Effector memory CD8-positive, alpha-beta T cell (primary cell): ENCODE measurements around the gene KIF1B.
"Not testable (repeated sequence)": the region's sequence is repeated elsewhere in the genome, so short reads cannot be mapped to it uniquely, and the experiment has no call there.

ENCODE experiments used
- ATAC-seq: fragments of 150-1000 bp; cut with Tn5 transposase; replicated peaks from 2 replicates; pipeline ENCODE4 v1.10.0; 2021; ENCODE audit warnings: mild to moderate bottlenecking, moderate library complexity
- DNase-seq, 3 experiments: peaks; one replicate each; pipeline ENCODE4 v3.0.0; 2021
- H3K27ac Mint-ChIP-seq, 2 donors: one replicate each; pipeline ENCODE4 v1.8.0; 2022; ENCODE audit warnings: mild to moderate bottlenecking in 2 of 2, mixed read lengths in 2 of 2, moderate library complexity in 2 of 2
- H3K27me3 Mint-ChIP-seq, 2 donors: one replicate each; pipeline ENCODE4 v1.8.0; 2022; ENCODE audit warnings: mixed read lengths in 2 of 2
- H3K36me3 Mint-ChIP-seq: one replicate; pipeline ENCODE4 v1.8.0; 2022; ENCODE audit warnings: mild to moderate bottlenecking, moderate library complexity, mixed read lengths; ENCODE audit not compliant: insufficient read depth
- H3K4me1 Mint-ChIP-seq, 2 donors: one replicate each; pipeline ENCODE4 v1.8.0; 2022; ENCODE audit warnings: low read depth in 2 of 2, mixed read lengths in 2 of 2
- H3K4me3 Mint-ChIP-seq, 2 donors: one replicate each; pipeline ENCODE4 v1.8.0; 2022; ENCODE audit warnings: mild to moderate bottlenecking in 2 of 2, mixed read lengths in 2 of 2, moderate library complexity in 2 of 2
- H3K9me3 Mint-ChIP-seq, 2 donors: one replicate each; pipeline ENCODE4 v1.8.0; 2022; ENCODE audit warnings: mixed read lengths in 2 of 2

KIF1B gene

DNA sequence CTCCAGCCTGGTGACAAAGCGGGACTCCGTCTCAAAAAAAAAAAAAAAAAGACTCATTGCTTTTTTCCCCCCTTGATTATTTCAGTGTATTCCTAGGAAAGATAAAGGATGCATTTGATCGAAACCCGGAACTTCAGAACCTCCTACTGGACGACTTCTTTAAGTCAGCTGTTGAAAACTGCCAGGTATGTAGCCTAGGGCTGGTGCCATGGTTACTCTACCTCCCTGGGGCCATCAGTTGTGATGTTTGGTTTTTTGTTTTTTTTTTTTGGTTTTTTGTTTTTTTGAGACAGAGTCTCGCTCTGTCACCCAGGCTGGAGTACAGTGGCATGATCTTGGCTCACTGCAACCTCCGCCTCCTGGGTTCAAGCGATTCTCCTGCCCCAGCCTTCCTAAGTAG, 208.4 kb downstream of the KIF1B start:
- not testable (repeated sequence) for H3K27ac Mint-ChIP-seq, H3K4me3 Mint-ChIP-seq, DNase-seq, H3K27me3 Mint-ChIP-seq, H3K9me3 Mint-ChIP-seq, H3K4me1 Mint-ChIP-seq, ATAC-seq
- peaks cover 63% of the 10 kb centered on the region for H3K36me3 Mint-ChIP-seq

DNA sequence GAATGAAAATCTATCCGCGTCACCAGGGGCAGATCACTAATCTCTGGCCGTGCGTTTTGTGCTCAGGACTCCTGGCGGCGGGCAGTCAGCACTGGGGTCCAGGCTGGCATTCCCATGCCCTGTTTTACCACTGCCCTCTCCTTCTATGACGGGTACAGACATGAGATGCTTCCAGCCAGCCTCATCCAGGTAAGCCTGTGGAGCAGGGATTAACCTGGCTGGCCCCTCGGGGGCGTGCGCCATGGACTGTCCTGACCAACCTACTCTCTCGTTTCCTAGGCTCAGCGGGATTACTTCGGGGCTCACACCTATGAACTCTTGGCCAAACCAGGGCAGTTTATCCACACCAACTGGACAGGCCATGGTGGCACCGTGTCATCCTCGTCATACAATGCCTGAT, 209.0 kb downstream of the KIF1B start:
- Mint-ChIP-seq H3K36me3 (peaks cover 57% of the 10 kb centered on the region), H3K27me3 (no peaks in the 10 kb centered on the region), H3K4me3 (no peak overlapping the region), H3K4me1 (no peaks in the 10 kb centered on the region), H3K27ac (peak overlapping the region in 1 of 2 donors; percentile 16), H3K9me3 (no peaks in the 10 kb centered on the region)
- no peak for ATAC-seq
- no peak for DNase-seq

DNA sequence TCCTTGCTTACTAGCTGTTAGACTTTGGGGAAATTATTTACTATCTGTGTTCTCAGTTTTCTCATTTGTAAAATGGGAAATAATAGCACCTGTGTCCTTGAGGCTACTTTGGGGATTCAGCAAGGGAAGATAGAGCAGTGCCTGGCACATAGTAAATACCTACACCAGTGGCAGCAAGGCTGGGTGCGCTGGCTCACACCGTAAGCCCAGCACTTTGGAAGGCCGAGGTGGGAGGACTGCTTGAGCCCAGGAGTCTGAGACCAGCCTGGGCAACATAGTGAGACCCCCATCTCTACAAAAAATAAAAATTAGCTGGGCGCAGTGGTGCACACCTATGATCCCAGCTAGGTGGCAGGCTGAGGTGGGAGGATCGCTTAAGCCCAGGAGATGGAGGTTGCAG, 211.3 kb downstream of the KIF1B start:
- no peak overlapping the region for H3K4me3 Mint-ChIP-seq
- peaks cover 45% of the 10 kb centered on the region for H3K36me3 Mint-ChIP-seq
- no peaks in the 10 kb centered on the region for H3K9me3 Mint-ChIP-seq
- H3K4me1 Mint-ChIP-seq: no peaks in the 10 kb centered on the region
- no peaks in the 10 kb centered on the region for H3K27me3 Mint-ChIP-seq
- DNase-seq (no peak), ATAC-seq (no peak)
- H3K27ac Mint-ChIP-seq: no peak overlapping the region

DNA sequence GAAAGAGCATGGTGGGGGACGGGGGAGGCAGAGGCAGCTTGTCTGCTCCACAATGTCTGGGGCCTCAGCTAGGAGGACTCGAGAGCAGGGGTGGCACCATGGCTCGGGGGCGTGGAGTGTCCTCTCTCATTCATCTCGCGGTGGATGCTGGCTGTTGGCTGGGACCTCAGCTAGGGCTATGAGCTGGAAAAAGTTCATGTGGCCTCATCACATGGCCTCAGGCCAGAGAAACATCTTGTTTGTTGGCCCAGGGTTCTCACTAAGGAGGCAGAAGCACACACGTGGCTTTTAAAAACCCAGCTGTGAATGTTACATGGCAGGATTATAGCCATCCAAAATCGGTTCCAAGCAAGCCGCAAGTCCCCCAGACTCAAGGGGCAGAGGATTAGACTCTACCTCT, 213.7 kb downstream of the KIF1B start:
- Mint-ChIP-seq H3K4me1 (peaks cover 2 to 3% of the 10 kb centered on the region in 2 donors), H3K9me3 (no peaks in the 10 kb centered on the region), H3K4me3 (no peak overlapping the region), H3K27me3 (no peaks in the 10 kb centered on the region), H3K27ac (no peak overlapping the region), H3K36me3 (peaks cover 25% of the 10 kb centered on the region)
- ATAC-seq (no peak), DNase-seq (no peak)

DNA sequence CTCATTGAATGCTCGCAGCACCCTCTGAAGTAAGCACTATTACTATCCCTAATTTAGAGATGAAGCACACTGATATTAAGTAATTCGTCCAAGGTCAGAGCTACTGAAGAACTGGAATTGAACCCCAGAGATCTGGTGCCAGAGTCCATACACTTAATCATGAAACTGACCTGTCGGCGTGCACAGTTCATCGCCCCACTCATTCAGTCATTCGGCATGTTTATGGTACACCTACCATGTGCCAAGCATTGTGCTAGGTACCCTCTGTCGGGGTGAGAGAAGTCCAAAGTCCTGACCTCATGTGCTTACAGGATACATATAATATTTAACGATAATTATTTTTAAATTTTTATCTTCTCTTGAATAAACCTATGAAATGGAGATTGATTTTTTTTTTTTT, 214.3 kb downstream of the KIF1B start:
- no peak for ATAC-seq

DNA sequence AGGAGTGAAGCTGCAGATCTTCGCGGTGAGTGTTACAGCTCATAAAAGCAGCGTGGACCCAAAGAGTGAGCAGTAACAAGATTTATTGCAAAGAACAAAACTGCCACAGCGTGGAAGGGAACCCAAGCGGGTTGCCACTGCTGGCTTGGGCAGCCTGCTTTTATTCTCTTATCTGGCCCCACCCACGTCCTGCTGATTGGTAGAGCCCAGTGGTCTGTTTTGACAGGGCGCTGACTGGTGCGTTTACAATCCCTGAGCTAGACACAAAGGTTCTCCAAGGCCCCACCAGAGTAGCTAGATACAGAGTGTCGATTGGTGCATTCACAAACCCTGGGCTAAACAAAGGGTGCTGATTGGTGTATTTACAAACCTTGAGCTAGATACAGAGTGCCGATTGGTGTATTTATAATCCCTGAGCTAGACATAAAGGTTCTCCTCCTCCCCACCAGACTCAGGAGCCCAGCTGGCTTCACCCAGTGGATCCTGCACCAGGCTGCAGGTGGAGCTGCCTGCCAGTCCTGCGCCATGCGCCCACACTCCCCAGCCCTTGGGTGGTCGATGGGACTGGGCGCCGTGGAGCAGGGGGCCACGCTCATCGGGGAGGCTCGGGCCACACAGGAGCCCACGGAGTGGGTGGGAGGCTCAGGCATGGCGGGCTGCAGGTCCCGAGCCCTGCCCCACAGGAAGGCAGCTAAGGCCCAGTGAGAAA, 215.6 kb downstream of the KIF1B start:
- not testable (repeated sequence) for H3K27me3 Mint-ChIP-seq, H3K27ac Mint-ChIP-seq, ATAC-seq, H3K4me3 Mint-ChIP-seq, H3K9me3 Mint-ChIP-seq, DNase-seq
- H3K36me3 Mint-ChIP-seq: peaks cover 18% of the 10 kb centered on the region
- H3K4me1 Mint-ChIP-seq: peaks cover 8 to 11% of the 10 kb centered on the region in 2 donors

More for the DNA sequence above, 214.3 kb downstream of the KIF1B start:
- no peaks in the 10 kb centered on the region for H3K27me3 Mint-ChIP-seq
- H3K36me3 Mint-ChIP-seq: peaks cover 19% of the 10 kb centered on the region
- H3K27ac Mint-ChIP-seq: no peak overlapping the region
- no peaks in the 10 kb centered on the region for H3K9me3 Mint-ChIP-seq
- DNase-seq: no peak
- H3K4me3 Mint-ChIP-seq: no peak overlapping the region
- peaks cover 3 to 4% of the 10 kb centered on the region in 2 donors for H3K4me1 Mint-ChIP-seq

DNA sequence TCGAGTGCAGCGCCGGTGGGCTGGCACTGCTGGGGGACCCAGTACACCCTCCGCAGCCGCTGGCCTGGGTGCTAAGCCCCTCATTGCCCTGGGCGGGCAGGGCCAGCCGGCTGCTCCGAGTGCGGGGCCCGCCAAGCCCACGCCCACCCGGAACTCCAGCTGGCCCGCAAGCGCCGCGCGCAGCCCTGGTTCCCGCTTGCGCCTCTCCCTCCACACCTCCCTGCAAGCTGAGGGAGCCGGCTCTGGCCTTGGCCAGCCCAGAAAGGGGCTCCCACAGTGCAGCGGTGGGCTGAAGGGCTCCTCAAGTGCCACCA, 216.1 kb downstream of the KIF1B start:
- ATAC-seq, H3K4me3 Mint-ChIP-seq, H3K27me3 Mint-ChIP-seq, H3K9me3 Mint-ChIP-seq, H3K27ac Mint-ChIP-seq, DNase-seq: not testable (repeated sequence)
- Mint-ChIP-seq H3K4me1 (peaks cover 8 to 13% of the 10 kb centered on the region in 2 donors), H3K36me3 (peaks cover 14% of the 10 kb centered on the region)

DNA sequence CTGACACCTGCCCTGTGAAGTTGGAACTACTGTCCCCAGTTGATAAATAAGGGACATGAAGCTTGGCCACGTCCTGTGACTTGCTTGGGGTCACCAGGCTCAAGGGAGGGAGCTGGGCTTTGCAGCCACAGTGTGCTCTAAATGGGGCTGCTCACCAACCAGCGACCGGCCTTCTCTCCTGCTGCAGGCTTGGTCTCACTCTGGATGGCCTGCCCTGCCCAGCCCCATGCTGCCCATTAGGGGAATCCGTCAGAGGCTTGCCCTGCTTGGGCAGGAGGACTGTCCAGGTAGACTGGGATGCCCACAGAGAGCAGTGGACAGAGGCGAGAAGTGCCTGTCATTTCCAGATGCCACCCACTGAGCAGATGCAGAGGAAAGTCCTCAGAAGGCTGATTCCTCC, 218.6 kb downstream of the KIF1B start:
- Mint-ChIP-seq H3K4me1 (peaks cover 8 to 13% of the 10 kb centered on the region in 2 donors), H3K4me3 (peak overlapping the region in 1 of 2 donors; percentile 84), H3K9me3 (no peaks in the 10 kb centered on the region), H3K27me3 (no peaks in the 10 kb centered on the region), H3K27ac (peak overlapping the region in 1 of 2 donors; percentile 93), H3K36me3 (peaks cover 14% of the 10 kb centered on the region)
- no peak for ATAC-seq
- DNase-seq: no peak

DNA sequence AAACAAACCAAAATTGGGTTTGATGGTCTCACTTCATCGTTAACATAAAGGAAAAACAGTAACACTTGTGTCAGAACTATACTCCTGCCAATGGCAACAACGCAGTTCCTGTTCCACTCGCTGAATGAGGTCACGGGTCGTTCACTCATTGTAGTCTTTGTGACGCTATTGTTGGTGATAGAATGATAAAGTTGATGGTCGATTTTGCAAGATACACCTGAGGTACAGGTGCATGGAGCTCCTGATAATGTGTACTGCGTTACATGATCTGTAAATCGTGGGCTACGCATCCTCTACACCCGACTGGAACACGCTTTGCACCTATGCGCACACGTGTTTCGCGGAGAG, 219.5 kb downstream of the KIF1B start:
- peaks cover 8 to 13% of the 10 kb centered on the region in 2 donors for H3K4me1 Mint-ChIP-seq
- H3K4me3 Mint-ChIP-seq: peak overlapping the region; percentile 84 to 88
- DNase-seq (no peak), ATAC-seq (peak; percentile 9)
- no peaks in the 10 kb centered on the region for H3K9me3 Mint-ChIP-seq
- H3K27me3 Mint-ChIP-seq: no peaks in the 10 kb centered on the region
- peak overlapping the region; percentile 93 for H3K27ac Mint-ChIP-seq
- peaks cover 14% of the 10 kb centered on the region for H3K36me3 Mint-ChIP-seq

DNA sequence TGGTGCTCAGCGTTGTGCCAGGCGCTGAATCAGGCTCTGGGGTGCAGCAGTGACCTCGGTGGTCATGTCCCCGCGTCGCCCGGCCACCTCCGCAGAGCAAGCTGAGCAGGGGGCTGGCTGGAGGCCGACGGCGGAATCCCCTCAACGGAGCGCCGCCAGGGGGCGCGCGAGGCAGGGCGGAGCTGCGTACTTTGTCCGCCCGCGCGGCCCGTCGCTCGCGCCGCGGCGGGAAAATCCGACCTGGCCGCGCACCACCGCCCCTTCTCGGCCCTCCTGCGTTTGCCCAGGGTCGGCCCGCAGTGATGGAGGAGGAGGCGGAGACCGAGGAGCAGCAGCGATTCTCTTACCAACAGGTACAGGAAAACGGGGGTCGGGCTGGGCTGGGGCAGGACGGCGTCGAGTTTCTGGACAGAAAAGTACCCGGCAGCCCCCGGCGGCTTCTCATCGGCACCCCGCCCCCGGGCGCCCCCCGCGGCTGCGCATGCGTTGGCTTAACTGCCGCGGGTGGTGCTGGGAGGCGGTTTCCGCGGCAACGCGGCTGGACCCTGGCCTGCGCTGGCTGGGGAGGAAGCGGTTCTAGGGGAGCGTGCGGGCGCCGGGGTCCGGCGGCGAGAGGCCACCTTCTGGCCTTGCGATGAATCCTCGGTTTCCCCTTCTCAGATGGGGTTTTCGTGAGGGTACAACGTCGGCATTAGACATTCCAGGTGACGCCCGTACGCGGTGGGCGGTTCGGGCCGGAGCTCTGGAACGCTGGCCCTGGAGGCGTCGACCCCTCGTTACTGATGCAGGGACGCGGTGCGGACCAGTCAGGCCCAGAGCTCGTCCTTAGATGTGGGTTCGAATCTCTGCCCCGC, 220.1 kb downstream of the KIF1B start, which contains the start of gene CENPS:
TSS of gene CENPS (plus strand) at position 218 of the 854 bp plus-strand sequence. CDS start at position 303, 85 bp downstream.
- Mint-ChIP-seq H3K9me3 (no peaks in the 10 kb centered on the region), H3K36me3 (peaks cover 14% of the 10 kb centered on the region), H3K27me3 (no peaks in the 10 kb centered on the region), H3K27ac (peak within 1 kb of the TSS; percentile 93), H3K4me1 (peaks cover 8 to 13% of the 10 kb centered on the region in 2 donors), H3K4me3 (peak within 1 kb of the TSS; percentile 84 to 88)
- ATAC-seq (peak; percentile 78), DNase-seq (peak; percentile 84 to 90 (median 86))
